Osteocyte (in vitro differentiated cells): ENCODE data around the gene IMPDH1. TPM values are rescaled to one million over a fixed set of nuclear protein-coding genes. Genes with fewer than 3 reads are reported as not detected.

ENCODE experiments used
- DNase-seq: peaks from one replicate; pipeline ENCODE4 v3.0.0; 2021; ENCODE audit warnings: mixed read lengths; ENCODE audit not compliant: unreplicated experiment; ENCODE audit errors: extremely low spot score
- H3K27ac Mint-ChIP-seq: one replicate; pipeline ENCODE4 v1.8.0; 2021; ENCODE audit warnings: mild to moderate bottlenecking, mixed read lengths; ENCODE audit not compliant: unreplicated experiment
- H3K27me3 Mint-ChIP-seq: one replicate; pipeline ENCODE4 v1.8.0; 2021; ENCODE audit warnings: mixed read lengths; ENCODE audit not compliant: unreplicated experiment
- H3K36me3 Mint-ChIP-seq: one replicate; pipeline ENCODE4 v1.8.0; 2021; ENCODE audit warnings: mixed read lengths; ENCODE audit not compliant: unreplicated experiment
- H3K4me1 Mint-ChIP-seq: one replicate; pipeline ENCODE4 v1.8.0; 2021; ENCODE audit warnings: mixed read lengths; ENCODE audit not compliant: unreplicated experiment
- H3K4me3 Mint-ChIP-seq: one replicate; pipeline ENCODE4 v1.8.0; 2021; ENCODE audit warnings: mild to moderate bottlenecking, moderate library complexity, mixed read lengths; ENCODE audit not compliant: unreplicated experiment
- H3K9me3 Mint-ChIP-seq: one replicate; pipeline ENCODE4 v1.8.0; 2021; ENCODE audit warnings: mixed read lengths; ENCODE audit not compliant: unreplicated experiment
- total RNA-seq: library from RNA; stranded (reverse); gene quantifications from 2 replicates; pipeline ENCODE4 v1.2.1, GENCODE V29; 2021
- TF ChIP-seq, protein P1 (sequence below): fragments of 200-600 bp; sonication (generic); IDR thresholded peaks from 2 replicates; pipeline ENCODE4 v1.5.0; 2021; ENCODE audit warnings: antibody characterized with exemption, mild to moderate bottlenecking, moderate library complexity

Gene IMPDH1
- total RNA-seq, 1 donor from 2014 or later = 33.5 TPM

- no peaks in the 10 kb centered on the region for H3K9me3 Mint-ChIP-seq
- TF ChIP-seq, protein P1, sequence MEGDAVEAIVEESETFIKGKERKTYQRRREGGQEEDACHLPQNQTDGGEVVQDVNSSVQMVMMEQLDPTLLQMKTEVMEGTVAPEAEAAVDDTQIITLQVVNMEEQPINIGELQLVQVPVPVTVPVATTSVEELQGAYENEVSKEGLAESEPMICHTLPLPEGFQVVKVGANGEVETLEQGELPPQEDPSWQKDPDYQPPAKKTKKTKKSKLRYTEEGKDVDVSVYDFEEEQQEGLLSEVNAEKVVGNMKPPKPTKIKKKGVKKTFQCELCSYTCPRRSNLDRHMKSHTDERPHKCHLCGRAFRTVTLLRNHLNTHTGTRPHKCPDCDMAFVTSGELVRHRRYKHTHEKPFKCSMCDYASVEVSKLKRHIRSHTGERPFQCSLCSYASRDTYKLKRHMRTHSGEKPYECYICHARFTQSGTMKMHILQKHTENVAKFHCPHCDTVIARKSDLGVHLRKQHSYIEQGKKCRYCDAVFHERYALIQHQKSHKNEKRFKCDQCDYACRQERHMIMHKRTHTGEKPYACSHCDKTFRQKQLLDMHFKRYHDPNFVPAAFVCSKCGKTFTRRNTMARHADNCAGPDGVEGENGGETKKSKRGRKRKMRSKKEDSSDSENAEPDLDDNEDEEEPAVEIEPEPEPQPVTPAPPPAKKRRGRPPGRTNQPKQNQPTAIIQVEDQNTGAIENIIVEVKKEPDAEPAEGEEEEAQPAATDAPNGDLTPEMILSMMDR = no peak
- peaks cover 14% of the 10 kb centered on the region for H3K4me1 Mint-ChIP-seq
- no peak for DNase-seq
- no peak overlapping the region for H3K27ac Mint-ChIP-seq
- no peaks in the 10 kb centered on the region for H3K36me3 Mint-ChIP-seq
- H3K27me3 Mint-ChIP-seq = peaks cover 68% of the 10 kb centered on the region
- no peak overlapping the region for H3K4me3 Mint-ChIP-seq
Observed at GRCh38 chr7:128362670-128363069, 47.1 kb downstream of the IMPDH1 start.

GRCh38 chr7:128361411-128362379 is 48.1 kb downstream of the IMPDH1 start, which contains the start of gene PRRT4:
PRRT4 (minus strand) TSS chr7:128361690.
- DNase-seq = no peak

GRCh38 chr7:128360359-128360678 is 49.5 kb downstream of the IMPDH1 start:
- TF ChIP-seq, protein P1 = no peak
- DNase-seq = no peak
- Mint-ChIP-seq H3K9me3 (no peaks in the 10 kb centered on the region), H3K36me3 (no peaks in the 10 kb centered on the region), H3K27ac (no peak overlapping the region), H3K4me1 (peaks cover 14% of the 10 kb centered on the region), H3K27me3 (peaks cover 54% of the 10 kb centered on the region), H3K4me3 (no peak overlapping the region)

More at GRCh38 chr7:128361411-128362379, 48.1 kb downstream of the IMPDH1 start, which contains the start of gene PRRT4:
- Mint-ChIP-seq H3K36me3 (no peaks in the 10 kb centered on the region), H3K4me1 (peaks cover 14% of the 10 kb centered on the region), H3K27me3 (peaks cover 60% of the 10 kb centered on the region), H3K9me3 (no peaks in the 10 kb centered on the region), H3K4me3 (peak within 1 kb of the TSS; percentile 76), H3K27ac (no peak within 1 kb of the TSS)
- TF ChIP-seq, protein P1 = no peak

DNA sequence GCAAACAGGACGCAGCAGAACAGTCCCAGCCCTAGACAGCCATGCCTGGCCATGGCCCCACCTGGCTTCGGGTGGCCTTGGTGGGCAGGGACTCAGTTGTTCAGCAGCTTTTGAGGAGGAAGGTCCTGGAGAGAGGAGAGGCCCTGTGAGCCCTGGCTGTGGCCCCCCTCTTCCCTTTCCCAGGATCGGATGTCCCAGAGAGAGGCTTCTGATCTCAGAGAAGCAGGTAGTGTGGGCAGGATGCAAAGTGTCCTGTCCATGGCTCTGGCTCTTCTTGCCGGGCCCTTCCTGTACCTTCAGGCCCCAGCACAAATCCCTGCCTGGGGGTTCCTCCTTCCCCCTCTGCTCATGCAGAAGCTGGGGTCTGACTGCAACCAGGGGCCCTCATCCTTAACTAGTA is 49.8 kb downstream of the IMPDH1 start:
- DNase-seq = no peak
- H3K9me3 Mint-ChIP-seq = no peaks in the 10 kb centered on the region
- no peak overlapping the region for H3K27ac Mint-ChIP-seq
- H3K4me1 Mint-ChIP-seq = peaks cover 14% of the 10 kb centered on the region
- H3K4me3 Mint-ChIP-seq = no peak overlapping the region
- peaks cover 50% of the 10 kb centered on the region for H3K27me3 Mint-ChIP-seq
- TF ChIP-seq, protein P1 = no peak
- H3K36me3 Mint-ChIP-seq = no peaks in the 10 kb centered on the region

DNA sequence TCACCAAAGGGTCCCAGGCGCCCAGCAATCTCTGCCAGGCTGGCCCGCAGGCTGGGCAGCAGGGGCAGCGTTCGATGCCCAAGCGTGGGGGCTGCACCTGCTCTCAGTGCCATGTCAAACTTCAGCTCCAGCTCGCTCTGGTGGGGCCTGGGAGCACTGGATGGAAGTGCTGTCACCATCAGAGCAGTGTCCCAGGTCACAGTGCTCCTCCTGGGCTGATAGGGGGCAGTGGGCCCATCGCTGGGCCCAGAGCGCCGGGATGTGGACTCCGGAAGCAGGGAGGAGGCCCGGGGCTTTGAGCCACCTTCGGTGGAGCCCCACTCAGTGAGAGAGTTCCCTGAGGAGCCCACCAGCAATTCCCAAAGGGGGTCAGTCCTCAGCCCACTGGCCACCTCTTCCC is 50.4 kb downstream of the IMPDH1 start:
- H3K36me3 Mint-ChIP-seq = no peaks in the 10 kb centered on the region
- no peak for DNase-seq
- H3K4me1 Mint-ChIP-seq = peaks cover 14% of the 10 kb centered on the region
- peaks cover 44% of the 10 kb centered on the region for H3K27me3 Mint-ChIP-seq
- H3K9me3 Mint-ChIP-seq = no peaks in the 10 kb centered on the region
- TF ChIP-seq, protein P1 = no peak
- no peak overlapping the region for H3K27ac Mint-ChIP-seq
- H3K4me3 Mint-ChIP-seq = no peak overlapping the region
